Upper lobe of right lung (tissue), 1 donor: ENCODE measurements around the gene PRKCZ. TPM values are rescaled to one million over a fixed set of nuclear protein-coding genes. Genes with fewer than 3 reads are reported as not detected.

Experiments
- ATAC-seq: fragments of 200-7000 bp; cut with Tn5 transposase; one replicate; pipeline ENCODE4 v1.9.1; 2020; ENCODE audit warnings: mild to moderate bottlenecking, moderate library complexity
- DNase-seq: peaks from one replicate; pipeline ENCODE4 v3.0.0-alpha.2; 2020
- H3K27ac ChIP-seq: fragments of 200-600 bp; one replicate; pipeline ENCODE4 v1.8.0; 2022
- H3K27me3 ChIP-seq: fragments of 200-600 bp; one replicate; pipeline ENCODE4 v1.8.0; 2022; ENCODE audit warnings: mild to moderate bottlenecking
- H3K36me3 ChIP-seq: fragments of 200-600 bp; one replicate; pipeline ENCODE4 v1.8.0; 2022
- H3K4me1 ChIP-seq: fragments of 200-600 bp; one replicate; pipeline ENCODE4 v1.8.0; 2022
- H3K4me3 ChIP-seq: fragments of 200-600 bp; one replicate; pipeline ENCODE4 v1.8.0; 2022; ENCODE audit warnings: mild to moderate bottlenecking
- H3K9me3 ChIP-seq: fragments of 200-600 bp; one replicate; pipeline ENCODE4 v1.8.0; 2022
- CTCF ChIP-seq: fragments of 200-600 bp; IDR thresholded peaks from one replicate; pipeline ENCODE4 v1.8.0; 2022; ENCODE audit warnings: antibody characterized with exemption
- intact Hi-C: fragments of 100-400 bp; cut with DNase I; formaldehyde crosslinking; loops from one replicate; pipeline ENCODE4 v1.11.0; 2022
- total RNA-seq: library from RNA; stranded (reverse); fragmentation: NEBNext Ultra II Directional; extraction: Animal tissue kit (Norgen Biotek cat#: 25700); gene quantifications from one replicate; pipeline ENCODE4 v1.2.1, GENCODE V29; 2021
- donor health status: DM: no; HTN: yes; CAD: no; lungs with severe emphysema.

PRKCZ gene
- total RNA-seq, 1 donor from 2014 or later: 121 TPM

GRCh38 chr1:2208309-2209239, 158.4 kb downstream of the PRKCZ start:
- Histone ChIP-seq H3K9me3 (no peaks in the 10 kb centered on the region), H3K27me3 (no peaks in the 10 kb centered on the region), H3K4me3 (peak overlapping the region; percentile 10), H3K27ac (peak overlapping the region; percentile 91), H3K36me3 (no peaks in the 10 kb centered on the region), H3K4me1 (peaks cover 67% of the 10 kb centered on the region)
- peak; percentile 91 for DNase-seq
- peak; percentile 50 for ATAC-seq
- intact Hi-C loops: no loop called here
- TF ChIP-seq CTCF: no peak

GRCh38 chr1:2209400-2210083, 159.3 kb downstream of the PRKCZ start:
- Histone ChIP-seq H3K36me3 (no peaks in the 10 kb centered on the region), H3K4me1 (peaks cover 67% of the 10 kb centered on the region), H3K27me3 (no peaks in the 10 kb centered on the region), H3K27ac (peak overlapping the region; percentile 4), H3K4me3 (no peak overlapping the region), H3K9me3 (no peaks in the 10 kb centered on the region)
- ATAC-seq: no peak
- intact Hi-C loops: no loop called here
- peak; percentile 65 for DNase-seq
- no peak for TF ChIP-seq CTCF

GRCh38 chr1:2210084-2210653, 160.0 kb downstream of the PRKCZ start:
- intact Hi-C loops: no loop called here
- ATAC-seq (no peak), DNase-seq (peak; percentile 65)
- Histone ChIP-seq H3K27me3 (no peaks in the 10 kb centered on the region), H3K4me3 (no peak overlapping the region), H3K4me1 (peaks cover 74% of the 10 kb centered on the region), H3K9me3 (no peaks in the 10 kb centered on the region), H3K27ac (peak overlapping the region; percentile 6), H3K36me3 (no peaks in the 10 kb centered on the region)
- no peak for TF ChIP-seq CTCF

- ATAC-seq (no peak), DNase-seq (peak; percentile 59)
- H3K4me1 ChIP-seq: peaks cover 70% of the 10 kb centered on the region
- H3K27ac ChIP-seq: no peak overlapping the region
- no peaks in the 10 kb centered on the region for H3K9me3 ChIP-seq
- H3K4me3 ChIP-seq: no peak overlapping the region
- no peaks in the 10 kb centered on the region for H3K36me3 ChIP-seq
- intact Hi-C loops: no loop called here
- no peaks in the 10 kb centered on the region for H3K27me3 ChIP-seq
- TF ChIP-seq CTCF: no peak
Observed at GRCh38 chr1:2210786-2211185, 160.6 kb downstream of the PRKCZ start.

- no peak for TF ChIP-seq CTCF
- no peaks in the 10 kb centered on the region for H3K9me3 ChIP-seq
- peaks cover 57% of the 10 kb centered on the region for H3K4me1 ChIP-seq
- H3K27ac ChIP-seq: peak overlapping the region; percentile 96
- no peaks in the 10 kb centered on the region for H3K36me3 ChIP-seq
- intact Hi-C loops: no loop called here
- ATAC-seq (no peak), DNase-seq (no peak)
- H3K27me3 ChIP-seq: no peaks in the 10 kb centered on the region
- peak overlapping the region; percentile 30 for H3K4me3 ChIP-seq
Observed at GRCh38 chr1:2212274-2212531, 162.0 kb downstream of the PRKCZ start.
